Hepatocyte (in vitro differentiated cells): ENCODE measurements around the gene CLGN. TPM values are rescaled to one million over a fixed set of nuclear protein-coding genes. Genes with fewer than 3 reads are reported as not detected.

Source experiments
- DNase-seq: peaks from one replicate; pipeline ENCODE4 v3.0.0-alpha.2; 2016; ENCODE audit warnings: low spot score
- H2AFZ ChIP-seq: fragments of 200-600 bp; sonication (generic); 2 replicates; pipeline ENCODE4 v1.6.0; 2016; ENCODE audit warnings: antibody characterized with exemption, mild to moderate bottlenecking
- H3K27ac ChIP-seq: fragments of 200-600 bp; sonication (generic); 2 replicates; pipeline ENCODE4 v1.5.1; 2016; ENCODE audit warnings: mild to moderate bottlenecking
- H3K27me3 ChIP-seq: fragments of 200-600 bp; sonication (generic); 2 replicates; pipeline ENCODE4 v1.6.1; 2016
- H3K36me3 ChIP-seq: fragments of 200-600 bp; sonication (generic); replicated peaks from 2 replicates; pipeline ENCODE4 v1.5.1; 2016; ENCODE audit warnings: low read depth; ENCODE audit not compliant: insufficient read depth
- H3K4me1 ChIP-seq: fragments of 200-600 bp; sonication (generic); 2 replicates; pipeline ENCODE4 v1.5.1; 2016; ENCODE audit warnings: mild to moderate bottlenecking, moderate library complexity; ENCODE audit not compliant: insufficient read depth
- H3K4me2 ChIP-seq: fragments of 200-600 bp; sonication (generic); 2 replicates; pipeline ENCODE4 v1.6.0; 2016
- H3K4me3 ChIP-seq: fragments of 200-600 bp; sonication (generic); 2 replicates; pipeline ENCODE4 v1.5.1; 2016; ENCODE audit warnings: mild to moderate bottlenecking
- H3K79me2 ChIP-seq: fragments of 200-600 bp; sonication (generic); 2 replicates; pipeline ENCODE4 v1.6.0; 2017; ENCODE audit warnings: mild to moderate bottlenecking
- H3K9me2 ChIP-seq: fragments of 200-600 bp; sonication (generic); replicated peaks from 2 replicates; pipeline ENCODE4 v1.6.0; 2017; ENCODE audit warnings: mild to moderate bottlenecking; ENCODE audit not compliant: insufficient read depth
- H3K9me3 ChIP-seq: fragments of 200-600 bp; sonication (generic); 2 replicates; pipeline ENCODE4 v1.5.1; 2016; ENCODE audit warnings: low read depth, mild to moderate bottlenecking
- H4K20me1 ChIP-seq: fragments of 200-600 bp; sonication (generic); 2 replicates; pipeline ENCODE4 v1.6.0; 2016; ENCODE audit warnings: mild to moderate bottlenecking; ENCODE audit not compliant: insufficient read depth, poor library complexity, severe bottlenecking
- EZH2 ChIP-seq: fragments of 200-600 bp; sonication (generic); IDR thresholded peaks from 2 replicates; pipeline ENCODE4 v1.6.1; 2016; ENCODE audit warnings: antibody characterized with exemption, mild to moderate bottlenecking, borderline replicate concordance
- EZH2phosphoT487 ChIP-seq: fragments of 200-600 bp; sonication (generic); IDR thresholded peaks from one replicate; pipeline ENCODE4 v1.6.1; 2018; ENCODE audit warnings: antibody characterized with exemption, mild to moderate bottlenecking, low read depth, moderate library complexity; ENCODE audit not compliant: unreplicated experiment, severe bottlenecking
- WGBS: methylation state at CpG from one replicate; pipeline ENCODE4 v1.1.6; 2016; ENCODE audit warnings: low lambda C conversion rate; ENCODE audit errors: missing lambda C conversion rate; 5-methylcytosine and 5-hydroxymethylcytosine counted together
- polyA plus RNA-seq: library from polyadenylated mRNA; unstranded; fragments of >200 nt; fragmentation: Nextera tagmentation; extraction: Ambion mirVana; gene quantifications from 2 replicates; pipeline ENCODE4 v1.2.1, GENCODE V29; 2016
- total RNA-seq: library from RNA; depleted of rRNA; stranded (reverse); fragments of >200 nt; gene quantifications from 2 replicates; pipeline ENCODE4 v1.2.3, GENCODE V29; 2014
- TF ChIP-seq, protein P1 (sequence below): fragments of 200-600 bp; sonication (generic); IDR thresholded peaks from 2 replicates; pipeline ENCODE4 v1.5.1; 2016; ENCODE audit warnings: antibody characterized with exemption, mild to moderate bottlenecking; ENCODE audit not compliant: poor library complexity

The CLGN gene
- total and polyA plus RNA-seq, 2 experiments from 2014 or later, result 26.8 to 30.7 TPM

DNA sequence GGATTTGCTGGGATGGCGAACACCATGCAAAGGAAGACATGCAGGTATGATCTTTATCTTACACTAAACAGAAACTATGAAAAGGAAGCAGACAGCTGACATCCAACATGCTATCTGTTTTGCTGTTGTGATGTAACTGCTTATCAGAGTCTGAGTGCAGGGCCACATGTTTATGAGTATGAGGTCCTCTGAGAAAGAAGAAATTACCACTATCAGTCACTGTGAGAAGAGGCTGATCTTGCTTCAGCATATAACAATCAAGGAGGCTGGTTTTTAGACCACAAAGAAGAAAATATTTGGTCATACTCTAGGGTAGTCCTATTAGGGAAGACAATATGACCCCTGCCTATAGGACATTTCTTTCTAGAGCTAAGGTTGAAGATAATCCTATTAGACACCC lies 18.5 kb downstream of the CLGN start:
- Histone ChIP-seq H3K4me2 (no peak overlapping the region), H3K79me2 (no peaks in the 10 kb centered on the region), H3K4me3 (no peak overlapping the region), H3K9me2 (no peaks in the 10 kb centered on the region), H3K27me3 (no peaks in the 10 kb centered on the region), H3K27ac (no peak overlapping the region), H4K20me1 (no peaks in the 10 kb centered on the region), H3K4me1 (no peaks in the 10 kb centered on the region), H2AFZ (no peak overlapping the region), H3K9me3 (no peaks in the 10 kb centered on the region), H3K36me3 (no peaks in the 10 kb centered on the region)
- 67% methylated on average over 1 of the region's 1 CpG for WGBS
- no peak for TF ChIP-seq EZH2
- TF ChIP-seq, protein P1, sequence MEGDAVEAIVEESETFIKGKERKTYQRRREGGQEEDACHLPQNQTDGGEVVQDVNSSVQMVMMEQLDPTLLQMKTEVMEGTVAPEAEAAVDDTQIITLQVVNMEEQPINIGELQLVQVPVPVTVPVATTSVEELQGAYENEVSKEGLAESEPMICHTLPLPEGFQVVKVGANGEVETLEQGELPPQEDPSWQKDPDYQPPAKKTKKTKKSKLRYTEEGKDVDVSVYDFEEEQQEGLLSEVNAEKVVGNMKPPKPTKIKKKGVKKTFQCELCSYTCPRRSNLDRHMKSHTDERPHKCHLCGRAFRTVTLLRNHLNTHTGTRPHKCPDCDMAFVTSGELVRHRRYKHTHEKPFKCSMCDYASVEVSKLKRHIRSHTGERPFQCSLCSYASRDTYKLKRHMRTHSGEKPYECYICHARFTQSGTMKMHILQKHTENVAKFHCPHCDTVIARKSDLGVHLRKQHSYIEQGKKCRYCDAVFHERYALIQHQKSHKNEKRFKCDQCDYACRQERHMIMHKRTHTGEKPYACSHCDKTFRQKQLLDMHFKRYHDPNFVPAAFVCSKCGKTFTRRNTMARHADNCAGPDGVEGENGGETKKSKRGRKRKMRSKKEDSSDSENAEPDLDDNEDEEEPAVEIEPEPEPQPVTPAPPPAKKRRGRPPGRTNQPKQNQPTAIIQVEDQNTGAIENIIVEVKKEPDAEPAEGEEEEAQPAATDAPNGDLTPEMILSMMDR, result no peak
- no peak for TF ChIP-seq EZH2phosphoT487
- DNase-seq, result no peak

DNA sequence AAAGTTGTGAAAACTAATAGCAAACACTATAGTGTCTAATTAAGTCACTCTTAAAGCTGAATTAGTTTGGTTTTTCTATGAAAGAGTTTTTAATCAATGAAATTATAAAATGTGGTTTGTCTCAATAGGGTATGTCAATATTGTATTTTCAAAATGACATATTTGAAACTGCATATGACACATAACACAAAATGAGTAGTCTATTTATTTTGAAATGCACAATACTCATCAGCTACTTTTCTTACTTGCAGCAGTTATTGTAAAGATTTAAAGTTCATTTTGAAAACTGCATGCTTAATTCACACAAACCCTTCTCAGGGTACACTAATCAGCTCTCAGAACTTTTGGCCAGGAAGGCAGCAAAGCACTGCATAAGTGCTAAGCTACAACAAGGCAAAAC lies 21.2 kb downstream of the CLGN start:
- Histone ChIP-seq H3K9me3 (no peaks in the 10 kb centered on the region), H3K4me2 (no peak overlapping the region), H3K27ac (no peak overlapping the region), H3K4me1 (no peaks in the 10 kb centered on the region), H3K4me3 (no peak overlapping the region), H4K20me1 (no peaks in the 10 kb centered on the region), H3K79me2 (no peaks in the 10 kb centered on the region), H3K9me2 (no peaks in the 10 kb centered on the region), H2AFZ (no peak overlapping the region), H3K27me3 (no peaks in the 10 kb centered on the region), H3K36me3 (no peaks in the 10 kb centered on the region)
- TF ChIP-seq EZH2 (no peak), EZH2phosphoT487 (no peak)
- TF ChIP-seq, protein P1, result no peak
- no peak for DNase-seq

DNA sequence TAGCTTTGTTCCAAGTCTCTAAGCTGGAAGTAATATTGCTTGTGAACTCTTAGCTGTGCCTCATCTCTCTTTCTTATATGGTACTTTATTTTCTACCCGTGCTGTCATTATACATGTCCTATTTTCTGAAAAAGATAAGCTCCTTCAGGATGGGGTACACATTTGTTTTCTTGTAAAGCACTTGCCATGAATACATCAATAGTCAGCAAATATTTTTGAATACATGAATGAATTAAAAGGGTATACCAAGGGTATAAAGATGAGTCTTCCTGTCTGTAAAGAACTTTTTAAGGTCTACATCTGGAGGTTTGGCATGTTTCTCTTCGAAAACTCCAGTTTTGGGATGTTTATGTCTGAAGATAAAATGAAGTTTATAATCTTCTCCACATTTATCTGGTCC lies 27.3 kb downstream of the CLGN start:
- WGBS, result 78% methylated on average over 2 of the region's 2 CpGs

More for the DNA sequence above, 27.3 kb downstream of the CLGN start:
- H3K36me3 ChIP-seq, result no peaks in the 10 kb centered on the region
- H3K4me3 ChIP-seq, result no peak overlapping the region
- no peak overlapping the region for H3K27ac ChIP-seq
- H3K27me3 ChIP-seq, result no peaks in the 10 kb centered on the region
- H3K4me2 ChIP-seq, result no peak overlapping the region
- H2AFZ ChIP-seq, result no peak overlapping the region
- DNase-seq, result no peak
- no peaks in the 10 kb centered on the region for H3K9me2 ChIP-seq
- no peaks in the 10 kb centered on the region for H3K9me3 ChIP-seq
- H3K4me1 ChIP-seq, result no peaks in the 10 kb centered on the region
- no peaks in the 10 kb centered on the region for H4K20me1 ChIP-seq
- no peaks in the 10 kb centered on the region for H3K79me2 ChIP-seq
- TF ChIP-seq EZH2phosphoT487 (no peak), EZH2 (no peak)
- TF ChIP-seq, protein P1, result no peak
